H1 (cell line): ENCODE measurements around the gene RGCC. TPM values are rescaled to one million over a fixed set of nuclear protein-coding genes. Genes with fewer than 3 reads are reported as not detected.

Source experiments
- CTCF ChIA-PET: fragments of 300-600 bp; sonication (Branson Sonifier 250); formaldehyde crosslinking; loops from one replicate; lab custom pipeline; 2021; ENCODE audit not compliant: partially characterized antibody; lab: Charles Lee
- POLR2A ChIA-PET: fragments of 300-600 bp; sonication (Branson Sonifier 250); formaldehyde crosslinking; loops from one replicate; lab custom pipeline; 2021; ENCODE audit warnings: inconsistent platforms; ENCODE audit not compliant: partially characterized antibody; lab: Charles Lee
- DNase-seq, 2 experiments: peaks; one replicate each; pipeline versions ENCODE4 v3.0.0 to v3.0.0-alpha.2; 2010 to 2022; ENCODE audit warnings: low spot score in 2 of 2, low read depth in 1 of 2, mixed read lengths in 1 of 2
- FAIRE-seq: peaks from 2 replicates; lab custom pipeline; 2011; peaks lifted over from hg19 to GRCh38; lab: Jason Lieb, UNC
- H2AFZ ChIP-seq: 2 replicates; pipeline ENCODE4 v1.8.1; 2012; ENCODE audit warnings: low read length, inconsistent platforms
- H2AK5ac ChIP-seq: 2 replicates; pipeline ENCODE4 v1.6.1; 2013; ENCODE audit warnings: low read depth, low read length
- H2BK120ac ChIP-seq: replicated peaks from 2 replicates; pipeline ENCODE3; 2013; ENCODE audit warnings: low read depth, low read length, inconsistent platforms
- H2BK12ac ChIP-seq: 2 replicates; pipeline ENCODE4 v1.6.1; 2013; ENCODE audit warnings: low read depth, low read length
- H2BK15ac ChIP-seq: 2 replicates; pipeline ENCODE4 v1.6.1; 2013; ENCODE audit warnings: low read length
- H2BK20ac ChIP-seq: 2 replicates; pipeline ENCODE4 v1.6.1; 2013; ENCODE audit warnings: low read length
- H2BK5ac ChIP-seq: 2 replicates; pipeline ENCODE4 v1.6.1; 2013; ENCODE audit warnings: low read depth, low read length
- H3K14ac ChIP-seq: 2 replicates; pipeline ENCODE4 v1.6.1; 2013; ENCODE audit warnings: inconsistent platforms; ENCODE audit not compliant: insufficient read length
- H3K18ac ChIP-seq: 2 replicates; pipeline ENCODE4 v1.6.1; 2013; ENCODE audit warnings: low read length; ENCODE audit errors: extremely low read depth
- H3K23ac ChIP-seq: 2 replicates; pipeline ENCODE4 v1.6.1; 2013; ENCODE audit warnings: inconsistent platforms; ENCODE audit not compliant: insufficient read length
- H3K23me2 ChIP-seq: 2 replicates; pipeline ENCODE4 v1.6.1; 2013; ENCODE audit warnings: low read depth, low read length
- H3K27ac ChIP-seq: 2 replicates; pipeline ENCODE4 v1.6.1; 2011; ENCODE audit warnings: low read depth, low read length, inconsistent platforms
- H3K27me3 ChIP-seq, 4 experiments: replicated peaks in 1 of 4; 1 replicate in 1 of 4; 2 replicates in 3 of 4; pipeline versions ENCODE4 v1.6.1 to v1.8.1; 2011 to 2013; ENCODE audit warnings: low read length in 3 of 4, mild to moderate bottlenecking in 3 of 4, inconsistent platforms in 2 of 4, mixed read lengths in 2 of 4, moderate library complexity in 1 of 4; ENCODE audit not compliant: control insufficient read depth in 3 of 4, insufficient read depth in 3 of 4; ENCODE audit errors: extremely low read depth in 1 of 4
- H3K36me3 ChIP-seq, 4 experiments: 2 replicates each; pipeline versions ENCODE4 v1.6.1 to v1.8.1; 2011 to 2013; ENCODE audit warnings: mild to moderate bottlenecking in 4 of 4, low read length in 3 of 4, moderate library complexity in 2 of 4, control low read depth in 1 of 4, inconsistent platforms in 1 of 4; ENCODE audit not compliant: insufficient read depth in 4 of 4, control insufficient read depth in 2 of 4
- H3K4ac ChIP-seq: replicated peaks from 2 replicates; pipeline ENCODE3; 2013; ENCODE audit warnings: low read length, low read depth, mixed read lengths, inconsistent platforms; ENCODE audit not compliant: insufficient read length
- H3K4me1 ChIP-seq, 4 experiments: replicated peaks in 1 of 4; 1 replicate in 1 of 4; 2 replicates in 3 of 4; pipeline versions ENCODE4 v1.6.1 to v1.8.1; 2011 to 2013; ENCODE audit warnings: low read length in 3 of 4, inconsistent platforms in 2 of 4, mixed read lengths in 1 of 4; ENCODE audit not compliant: insufficient read depth in 4 of 4, control insufficient read depth in 3 of 4
- H3K4me2 ChIP-seq, 2 experiments: 2 replicates each; pipeline versions ENCODE4 v1.6.1 to v1.8.1; 2011 to 2013; ENCODE audit warnings: low read depth in 2 of 2, low read length in 2 of 2, control low read depth in 1 of 2, inconsistent platforms in 1 of 2, mild to moderate bottlenecking in 1 of 2; ENCODE audit not compliant: insufficient read depth in 1 of 2
- H3K4me3 ChIP-seq, 4 experiments: fragments of 200-600, 300-600 bp in 1 of 4; sonication (generic), shearing (Covaris generic), sonication (Bioruptor Twin) in 1 of 4; 2 replicates each; pipeline versions ENCODE4 v1.5.1 to v1.8.1; 2011 to 2016; ENCODE audit warnings: low read length in 4 of 4, low read depth in 3 of 4, control low read depth in 2 of 4, inconsistent platforms in 2 of 4, mild to moderate bottlenecking in 2 of 4, mixed read lengths in 1 of 4, moderate library complexity in 1 of 4; ENCODE audit not compliant: insufficient read depth in 2 of 4; ENCODE audit errors: extremely low read depth in 1 of 4
- H3K56ac ChIP-seq: replicated peaks from 2 replicates; pipeline ENCODE3; 2013; ENCODE audit warnings: low read depth, mild to moderate bottlenecking, mixed read lengths, low read length, inconsistent platforms; ENCODE audit not compliant: insufficient read length
- H3K79me1 ChIP-seq: 2 replicates; pipeline ENCODE4 v1.6.1; 2013; ENCODE audit warnings: low read depth, low read length, control low read depth
- H3K79me2 ChIP-seq, 2 experiments: 2 replicates each; pipeline versions ENCODE4 v1.6.1 to v1.8.1; 2012 to 2013; ENCODE audit warnings: low read length in 2 of 2, mild to moderate bottlenecking in 2 of 2, inconsistent platforms in 1 of 2; ENCODE audit not compliant: insufficient read depth in 2 of 2, control insufficient read depth in 1 of 2
- H3K9ac ChIP-seq, 4 experiments: replicated peaks in 1 of 4; 1 replicate in 1 of 4; 2 replicates in 3 of 4; pipeline versions ENCODE4 v1.6.1 to v1.8.1; 2011 to 2013; ENCODE audit warnings: low read depth in 3 of 4, low read length in 3 of 4, control low read depth in 2 of 4, mild to moderate bottlenecking in 2 of 4, moderate library complexity in 2 of 4, inconsistent platforms in 1 of 4; ENCODE audit errors: extremely low read depth in 1 of 4
- H3K9me3 ChIP-seq, 2 experiments: 2 replicates each; pipeline versions ENCODE4 v1.6.1 to v1.8.1; 2012 to 2013; ENCODE audit warnings: mild to moderate bottlenecking in 2 of 2, moderate library complexity in 2 of 2, control low read depth in 1 of 2, inconsistent platforms in 1 of 2, low read depth in 1 of 2, low read length in 1 of 2, mixed read lengths in 1 of 2; ENCODE audit not compliant: insufficient read depth in 2 of 2
- H4K20me1 ChIP-seq, 2 experiments: replicated peaks in 1 of 2; 2 replicates each; pipeline versions ENCODE3 to v1.8.1; 2011 to 2013; ENCODE audit warnings: inconsistent platforms in 2 of 2, low read length in 2 of 2, mild to moderate bottlenecking in 1 of 2; ENCODE audit not compliant: insufficient read depth in 2 of 2, control insufficient read depth in 1 of 2
- H4K5ac ChIP-seq: 2 replicates; pipeline ENCODE4 v1.6.1; 2013; ENCODE audit warnings: low read length, low read depth, mixed read lengths, inconsistent platforms; ENCODE audit not compliant: insufficient read length
- H4K8ac ChIP-seq: 2 replicates; pipeline ENCODE4 v1.8.0; 2013; ENCODE audit warnings: mild to moderate bottlenecking, moderate library complexity, low read length, inconsistent platforms; ENCODE audit not compliant: insufficient read depth; ENCODE audit errors: extremely low read depth
- H4K91ac ChIP-seq: replicated peaks from 2 replicates; pipeline ENCODE3; 2013; ENCODE audit warnings: low read length, mixed read lengths, inconsistent platforms; ENCODE audit not compliant: insufficient read length
- BRCA1 ChIP-seq: IDR thresholded peaks from 2 replicates; pipeline ENCODE4 v1.6.1; 2012; ENCODE audit warnings: low read depth, low read length, improper control_type of control experiment
- CEBPB ChIP-seq: IDR thresholded peaks from 2 replicates; pipeline ENCODE4 v1.6.1; 2012; ENCODE audit warnings: low read depth, low read length
- EGR1 ChIP-seq: IDR thresholded peaks from 2 replicates; pipeline ENCODE4 v1.6.1; 2011; ENCODE audit warnings: low read depth, low read length, borderline replicate concordance
- HDAC2 ChIP-seq, 2 experiments: fragments of 300-600 bp in 1 of 2; sonication (generic) in 1 of 2; IDR thresholded peaks; 2 replicates each; pipeline ENCODE4 v1.6.1; 2011 to 2012; ENCODE audit warnings: low read depth in 2 of 2, low read length in 2 of 2, mild to moderate bottlenecking in 2 of 2, moderate library complexity in 2 of 2, borderline replicate concordance in 1 of 2, inconsistent platforms in 1 of 2
- MAX ChIP-seq: IDR thresholded peaks from 2 replicates; pipeline ENCODE4 v1.6.1; 2012; ENCODE audit warnings: inconsistent platforms
- POLR2AphosphoS5 ChIP-seq: IDR thresholded peaks from 2 replicates; pipeline ENCODE4 v1.6.1; 2011; ENCODE audit warnings: low read depth, low read length
- SIN3A ChIP-seq, 2 experiments: IDR thresholded peaks in 1 of 2; conservative IDR thresholded peaks in 1 of 2; 2 replicates each; pipeline ENCODE4 v1.6.1; 2011 to 2012; ENCODE audit warnings: low read length in 2 of 2, improper control_type of control experiment in 1 of 2, low read depth in 1 of 2, mild to moderate bottlenecking in 1 of 2
- SP2 ChIP-seq: IDR thresholded peaks from 2 replicates; pipeline ENCODE4 v1.6.1; 2012; ENCODE audit warnings: mild to moderate bottlenecking, low read length, inconsistent platforms
- TAF1 ChIP-seq: IDR thresholded peaks from 2 replicates; pipeline ENCODE4 v1.6.1; 2011; ENCODE audit warnings: mild to moderate bottlenecking, low read depth, low read length
- TAF7 ChIP-seq: optimal IDR thresholded peaks from 2 replicates; pipeline ENCODE3; 2011; ENCODE audit warnings: low read depth, mild to moderate bottlenecking, inconsistent platforms, low read length, moderate library complexity, borderline replicate concordance
- USF2 ChIP-seq: IDR thresholded peaks from 2 replicates; pipeline ENCODE4 v1.6.1; 2011; ENCODE audit warnings: low read length, improper control_type of control experiment
- WGBS, 2 experiments: shearing (Covaris generic) in 1 of 2; methylation state at CpG; one replicate each; pipeline versions ENCODE4 v1.1.6 to v1.1.7; 2013 to 2015; ENCODE audit warnings: low lambda C conversion rate in 2 of 2, mixed read lengths in 2 of 2, inconsistent platforms in 1 of 2, low coverage in 1 of 2, missing lambda C conversion rate in 1 of 2; ENCODE audit not compliant: insufficient replicate concordance in 2 of 2, insufficient coverage in 1 of 2, insufficient read length in 1 of 2; ENCODE audit errors: extremely low coverage in 1 of 2, missing lambda C conversion rate in 1 of 2; 5-methylcytosine and 5-hydroxymethylcytosine counted together
- polyA plus RNA-seq, 7 experiments: library from polyadenylated mRNA; depleted of rRNA in 3 of 7; stranded (reverse) in 5 of 7; unstranded in 2 of 7; fragments of >200 nt in 5 of 7; fragments of 200-250 nt in 2 of 7; gene quantifications; 1 replicate in 5 of 7; 2 replicates in 1 of 7; 4 replicates in 1 of 7; pipeline versions ENCODE4 v1.2.1 to v1.2.3, GENCODE V29; 2011 to 2013; ENCODE audit warnings: missing spikeins in 2 of 7, mixed read lengths in 2 of 7
- total RNA-seq: library from RNA; stranded (reverse); fragmentation: NEBNext Ultra II Directional; extraction: Animal tissue kit (Norgen Biotek cat#: 25700); gene quantifications from 2 replicates; pipeline ENCODE4 v1.2.1, GENCODE V29; 2021

Gene RGCC
- total and polyA plus RNA-seq, 2 of the 8 experiments (the other 6 are each of a cell fraction or from before 2014, with no cell fraction given): 0.41 TPM; not detected in 1

GRCh38 chr13:41492432-41493260 lies 35.3 kb downstream of the RGCC start:
- no peak overlapping the region for H4K8ac ChIP-seq
- no peaks in the 10 kb centered on the region for H3K36me3 ChIP-seq
- H3K27me3 ChIP-seq: no peaks in the 10 kb centered on the region; a peak in 3 of 7 replicates
- no peak overlapping the region for H3K23ac ChIP-seq
- H3K23me2 ChIP-seq: no peaks in the 10 kb centered on the region; the same call in 1 of the 2 replicates
- H3K79me2 ChIP-seq: no peaks in the 10 kb centered on the region
- no peaks in the 10 kb centered on the region for H3K4me1 ChIP-seq
- no peaks in the 10 kb centered on the region for H3K79me1 ChIP-seq
- H4K5ac ChIP-seq: no peak overlapping the region
- no peak overlapping the region for H3K4me2 ChIP-seq
- no peaks in the 10 kb centered on the region for H4K20me1 ChIP-seq
- POLR2A ChIA-PET: no interaction called here
- no peak overlapping the region for H3K18ac ChIP-seq
- H2BK15ac ChIP-seq: no peak overlapping the region
- no peak overlapping the region for H2AK5ac ChIP-seq
- CTCF ChIA-PET: interaction anchor here (0.9 kb wide), 1 partner anchor 69 kb away, joined by 3 read pairs; no protein-coding TSS in a partner anchor
- no peak overlapping the region for H2BK12ac ChIP-seq
- no peak overlapping the region for H3K27ac ChIP-seq
- 86% methylated on average over 4 of the region's 4 CpGs; no CpG with 5 or more reads in 1 of the 2 experiments for WGBS, 2 experiments
- no peak overlapping the region for H3K9ac ChIP-seq
- no peaks in the 10 kb centered on the region for H3K9me3 ChIP-seq
- H3K56ac ChIP-seq: no peak overlapping the region
- no peak overlapping the region for H2BK20ac ChIP-seq
- no peak overlapping the region for H3K4me3 ChIP-seq
- H2BK120ac ChIP-seq: no peak overlapping the region
- no peak overlapping the region for H3K14ac ChIP-seq
- H4K91ac ChIP-seq: no peak overlapping the region
- no peak overlapping the region for H2AFZ ChIP-seq
- DNase-seq (no peak), FAIRE-seq (no peak)
- no peak overlapping the region for H3K4ac ChIP-seq
- no peak overlapping the region for H2BK5ac ChIP-seq
- TF ChIP-seq TAF7 (no peak), POLR2AphosphoS5 (no peak), CEBPB (no peak), EGR1 (no peak), SP2 (no peak), TAF1 (no peak), USF2 (no peak), HDAC2 (IDR thresholded peaks at IDR 0.05; ENCODE audit: borderline replicate concordance in 1 of 2, low read depth in 2 of 2, low read length in 2 of 2) (no peak), SIN3A (conservative IDR thresholded peaks at IDR 0.05 in 1 of 2, IDR thresholded peaks at IDR 0.05 in 1 of 2; ENCODE audit: low read depth in 1 of 2, low read length in 2 of 2) (no peak), MAX (no peak), BRCA1 (no peak)
